ENCODE data around the gene SNCG.

The SNCG gene

GRCh38 chr10:86962136-86962980 lies 4.0 kb downstream of the SNCG start:
- no peaks in the 10 kb centered on the region for H3K9me3 Mint-ChIP-seq
- no peak for DNase-seq
- peaks cover 21% of the 10 kb centered on the region for H3K4me1 Mint-ChIP-seq

DNA sequence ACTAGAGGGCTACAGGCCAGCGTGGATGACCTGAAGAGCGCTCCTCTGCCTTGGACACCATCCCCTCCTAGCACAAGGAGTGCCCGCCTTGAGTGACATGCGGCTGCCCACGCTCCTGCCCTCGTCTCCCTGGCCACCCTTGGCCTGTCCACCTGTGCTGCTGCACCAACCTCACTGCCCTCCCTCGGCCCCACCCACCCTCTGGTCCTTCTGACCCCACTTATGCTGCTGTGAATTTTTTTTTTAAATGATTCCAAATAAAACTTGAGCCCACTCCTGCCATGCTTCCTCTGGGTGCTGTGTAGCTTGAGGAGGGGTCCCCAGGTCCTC lies 4.5 kb downstream of the SNCG start:
- H3K4me1 Mint-ChIP-seq = peaks cover 21% of the 10 kb centered on the region
- H3K27me3 Mint-ChIP-seq = peaks cover 3% of the 10 kb centered on the region

More at GRCh38 chr10:86962136-86962980, 4.0 kb downstream of the SNCG start:
- Mint-ChIP-seq H3K27ac (no peak overlapping the region), H3K36me3 (ENCODE audit: low read depth) (no peaks in the 10 kb centered on the region), H3K4me3 (no peak overlapping the region), H3K27me3 (no peaks in the 10 kb centered on the region)
- no peak for ATAC-seq

DNA sequence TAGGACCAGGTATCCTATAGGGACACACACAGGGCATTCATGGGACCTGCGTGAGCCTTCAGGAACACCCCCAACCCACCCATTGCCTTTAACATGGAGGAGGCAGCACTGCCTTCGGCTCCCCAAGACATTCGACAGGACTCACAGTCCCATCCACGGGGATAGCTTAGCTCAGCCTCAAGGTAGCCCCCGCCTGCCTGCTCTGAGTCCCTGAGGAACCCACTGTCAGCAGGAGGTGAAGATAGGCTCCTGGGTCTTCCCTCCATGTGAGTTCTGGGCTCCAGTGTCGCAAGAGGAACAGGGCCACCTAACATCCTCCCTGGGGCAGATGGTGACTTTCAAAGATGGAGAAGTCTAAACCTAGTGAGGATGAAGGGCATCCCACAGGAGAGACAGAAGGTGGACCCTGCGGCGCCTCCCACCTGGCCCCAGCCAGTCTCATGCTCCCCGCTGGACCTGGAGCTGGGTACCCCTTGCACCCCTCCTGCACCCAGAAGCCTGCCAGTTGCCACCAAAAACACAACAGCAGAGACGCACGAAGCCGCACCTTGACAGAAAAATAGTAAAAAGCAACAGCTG lies 5.0 kb downstream of the SNCG start:
- peaks cover 21% of the 10 kb centered on the region for H3K4me1 Mint-ChIP-seq
- no peak overlapping the region for H3K27ac Mint-ChIP-seq
- H3K36me3 Mint-ChIP-seq (ENCODE audit: low read depth) = no peaks in the 10 kb centered on the region
- H3K9me3 Mint-ChIP-seq = no peaks in the 10 kb centered on the region
- peak; percentile 1 for DNase-seq
- no peak overlapping the region for H3K4me3 Mint-ChIP-seq
- no peak for ATAC-seq
- H3K27me3 Mint-ChIP-seq = peaks cover 4% of the 10 kb centered on the region

More for the DNA sequence above, 4.5 kb downstream of the SNCG start:
- DNase-seq (no peak), ATAC-seq (no peak)
- H3K4me3 Mint-ChIP-seq = no peak overlapping the region
- H3K9me3 Mint-ChIP-seq = no peaks in the 10 kb centered on the region
- H3K27ac Mint-ChIP-seq = no peak overlapping the region
- no peaks in the 10 kb centered on the region for H3K36me3 Mint-ChIP-seq (ENCODE audit: low read depth)

GRCh38 chr10:86964061-86964846 lies 5.9 kb downstream of the SNCG start:
- Mint-ChIP-seq H3K27me3 (peaks cover 8% of the 10 kb centered on the region), H3K27ac (no peak overlapping the region), H3K36me3 (ENCODE audit: low read depth) (no peaks in the 10 kb centered on the region), H3K4me1 (peaks cover 26% of the 10 kb centered on the region), H3K4me3 (no peak overlapping the region), H3K9me3 (no peaks in the 10 kb centered on the region)
- DNase-seq (peak; percentile 1), ATAC-seq (no peak)

DNA sequence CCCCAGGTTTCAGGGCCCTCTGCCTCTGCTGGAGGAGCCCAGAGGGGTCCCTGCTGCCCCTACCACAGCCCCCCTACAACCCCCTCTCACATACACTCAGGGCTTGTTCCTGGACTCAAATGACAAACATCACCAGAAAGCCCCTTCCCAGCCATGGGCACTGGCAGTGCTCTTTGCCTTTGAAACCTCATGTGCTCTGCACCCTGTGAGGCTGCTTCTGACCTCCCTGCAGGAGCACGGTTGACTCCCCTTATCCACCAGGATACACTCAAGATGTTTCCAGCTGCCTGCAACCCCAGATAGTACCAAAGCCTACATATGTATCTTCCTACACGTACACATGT lies 6.4 kb downstream of the SNCG start:
- ATAC-seq (no peak), DNase-seq (peak; percentile 1)
- H3K4me1 Mint-ChIP-seq = peaks cover 27% of the 10 kb centered on the region
- H3K4me3 Mint-ChIP-seq = no peak overlapping the region
- H3K27me3 Mint-ChIP-seq = peaks cover 8% of the 10 kb centered on the region
- no peaks in the 10 kb centered on the region for H3K9me3 Mint-ChIP-seq
- H3K27ac Mint-ChIP-seq = no peak overlapping the region
- no peaks in the 10 kb centered on the region for H3K36me3 Mint-ChIP-seq (ENCODE audit: low read depth)

DNA sequence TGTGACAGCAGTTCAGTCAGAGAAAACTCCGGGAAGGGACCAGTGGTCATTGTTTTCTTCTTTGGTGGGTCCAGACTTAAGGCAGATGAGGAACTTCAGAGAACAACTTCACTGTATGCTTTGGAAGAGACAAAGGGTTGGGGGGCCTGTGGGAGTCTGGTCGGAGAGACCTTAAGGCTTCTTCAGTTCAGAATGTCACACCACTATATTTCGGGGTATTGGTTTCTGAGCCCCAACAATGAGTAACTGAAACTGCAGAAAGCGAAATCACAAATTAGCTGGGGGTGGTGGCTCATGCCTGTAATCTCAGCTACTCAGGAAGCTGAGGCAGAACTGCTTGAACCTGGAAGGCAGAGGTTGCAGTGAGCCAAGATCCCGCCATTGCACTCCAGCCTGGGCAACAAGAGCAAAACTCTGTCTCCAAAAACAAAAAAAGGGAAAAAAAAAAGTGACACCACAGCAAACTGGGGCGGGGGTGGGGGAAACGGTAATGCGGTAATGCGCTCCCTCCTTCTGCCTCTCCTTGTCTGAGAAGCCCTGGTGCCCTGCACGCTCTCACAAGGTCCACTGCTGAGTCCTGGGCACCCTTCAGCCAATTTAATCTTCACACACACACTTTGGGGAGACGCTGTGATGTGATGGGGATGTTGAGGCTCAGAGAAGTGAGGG lies 7.7 kb downstream of the SNCG start:
- Mint-ChIP-seq H3K4me3 (peak overlapping the region; percentile 61), H3K36me3 (ENCODE audit: low read depth) (no peaks in the 10 kb centered on the region), H3K4me1 (peaks cover 33% of the 10 kb centered on the region), H3K27ac (peak overlapping the region; percentile 93), H3K9me3 (no peaks in the 10 kb centered on the region), H3K27me3 (peaks cover 8% of the 10 kb centered on the region)
- ATAC-seq = peak; percentile 38
- peak; percentile 22 for DNase-seq

GRCh38 chr10:86967481-86967941 lies 9.1 kb downstream of the SNCG start:
- ATAC-seq (no peak), DNase-seq (no peak)
- no peaks in the 10 kb centered on the region for H3K36me3 Mint-ChIP-seq (ENCODE audit: low read depth)
- no peaks in the 10 kb centered on the region for H3K9me3 Mint-ChIP-seq
- no peak overlapping the region for H3K27ac Mint-ChIP-seq
- peaks cover 8% of the 10 kb centered on the region for H3K27me3 Mint-ChIP-seq
- no peak overlapping the region for H3K4me3 Mint-ChIP-seq
- peaks cover 38% of the 10 kb centered on the region for H3K4me1 Mint-ChIP-seq

DNA sequence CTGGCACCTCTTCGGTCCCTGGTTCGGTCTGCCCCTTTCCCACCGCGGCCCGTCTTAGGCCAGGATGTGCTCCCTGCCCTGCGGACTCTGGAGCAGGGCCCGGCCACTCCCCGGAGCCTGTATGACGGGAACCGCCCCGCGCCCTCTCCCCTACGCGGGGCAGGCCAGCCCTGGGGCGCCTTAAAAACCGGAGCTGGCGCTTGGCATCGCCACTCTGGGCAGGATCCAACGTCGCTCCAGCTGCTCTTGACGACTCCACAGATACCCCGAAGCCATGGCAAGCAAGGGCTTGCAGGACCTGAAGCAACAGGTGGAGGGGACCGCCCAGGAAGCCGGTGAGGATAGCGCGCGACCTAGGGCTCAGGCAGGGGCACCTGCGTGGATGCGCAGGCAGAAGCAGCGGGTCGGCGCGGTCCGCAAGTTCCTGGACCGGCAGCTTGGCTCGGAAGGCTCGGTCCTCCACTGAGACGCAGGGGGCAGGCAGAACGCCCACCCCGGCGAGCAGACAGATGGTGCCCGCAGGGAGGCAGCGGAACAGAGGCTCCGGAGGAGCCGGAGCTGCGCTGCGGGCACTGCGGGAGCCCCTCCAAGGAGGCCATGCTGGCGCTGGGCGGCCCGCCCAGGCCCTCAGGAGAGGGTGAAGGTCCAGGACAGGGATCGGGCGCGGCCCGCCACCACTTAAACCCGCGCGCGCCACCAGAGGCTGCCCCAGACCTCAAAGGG lies 10.0 kb downstream of the SNCG start, which contains the start of gene ADIRF:
ADIRF (plus strand) TSS at position 212 of the 723 bp plus-strand sequence; CDS start at position 275, 63 bp downstream.
- Mint-ChIP-seq H3K27me3 (peaks cover 11% of the 10 kb centered on the region), H3K4me1 (peaks cover 38% of the 10 kb centered on the region), H3K4me3 (no peak within 1 kb of the TSS), H3K27ac (no peak within 1 kb of the TSS), H3K9me3 (no peaks in the 10 kb centered on the region), H3K36me3 (ENCODE audit: low read depth) (no peaks in the 10 kb centered on the region)
- no peak for ATAC-seq
- no peak for DNase-seq

DNA sequence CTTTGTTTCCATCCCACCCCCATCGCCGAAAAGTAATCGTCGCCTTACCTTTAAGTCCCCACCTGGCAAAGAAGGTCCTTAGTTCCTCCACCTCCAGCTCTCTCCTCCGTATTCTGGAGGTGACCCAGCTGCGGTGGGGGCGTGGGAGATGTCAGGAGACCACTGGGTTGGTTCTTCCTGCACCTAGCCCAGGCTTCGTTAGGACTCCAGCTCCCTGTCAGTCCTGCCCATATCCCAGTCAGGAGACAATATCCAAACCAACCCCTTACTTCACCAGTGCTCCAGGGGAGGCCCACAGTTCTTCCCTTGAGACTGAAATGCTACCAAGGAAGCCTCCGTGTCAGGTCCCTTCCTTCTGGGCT lies 10.6 kb downstream of the SNCG start:
- Mint-ChIP-seq H3K27ac (no peak overlapping the region), H3K4me1 (peaks cover 38% of the 10 kb centered on the region), H3K27me3 (peaks cover 11% of the 10 kb centered on the region), H3K9me3 (no peaks in the 10 kb centered on the region), H3K36me3 (ENCODE audit: low read depth) (no peaks in the 10 kb centered on the region), H3K4me3 (no peak overlapping the region)
- ATAC-seq (no peak), DNase-seq (no peak)

DNA sequence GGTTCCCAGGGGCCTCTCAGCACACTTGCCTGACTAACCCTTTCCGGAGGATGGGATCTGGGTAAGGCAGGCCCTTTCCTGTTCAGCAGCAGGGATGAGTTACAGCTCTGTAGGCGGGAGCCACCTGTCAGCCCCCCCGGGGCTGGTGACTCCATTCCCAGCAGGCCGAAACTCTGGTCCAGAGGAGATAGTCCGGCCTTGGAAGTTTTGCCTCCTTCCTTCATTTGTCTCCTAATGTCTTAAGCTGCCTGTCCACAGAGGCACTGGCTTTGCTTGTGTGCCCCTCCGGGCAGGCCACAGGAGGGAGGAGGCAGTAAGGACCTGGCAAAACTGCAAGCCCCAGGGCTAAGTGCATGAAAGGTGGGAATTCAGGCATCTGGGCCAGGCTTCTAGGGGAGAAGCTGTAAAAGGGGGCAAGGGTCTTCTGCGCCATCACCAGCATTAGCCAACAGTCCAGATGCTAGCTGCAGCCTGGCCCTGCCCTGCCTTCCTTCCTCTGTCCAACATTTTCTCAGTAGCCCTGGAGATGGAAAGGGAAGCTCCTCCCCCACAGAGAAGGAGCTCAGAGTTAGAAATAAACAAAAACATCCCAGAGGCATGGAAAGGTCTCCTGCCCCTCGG lies 11.1 kb downstream of the SNCG start:
- peaks cover 11% of the 10 kb centered on the region for H3K27me3 Mint-ChIP-seq
- H3K27ac Mint-ChIP-seq = no peak overlapping the region
- H3K4me1 Mint-ChIP-seq = peaks cover 38% of the 10 kb centered on the region
- no peak for DNase-seq
- ATAC-seq = no peak
- no peak overlapping the region for H3K4me3 Mint-ChIP-seq
- H3K9me3 Mint-ChIP-seq = no peaks in the 10 kb centered on the region
- H3K36me3 Mint-ChIP-seq (ENCODE audit: low read depth) = no peaks in the 10 kb centered on the region

- H3K4me3 Mint-ChIP-seq = peak overlapping the region; percentile 73
- H3K27ac Mint-ChIP-seq = peak overlapping the region; percentile 54
- H3K4me1 Mint-ChIP-seq = peaks cover 33% of the 10 kb centered on the region
- no peaks in the 10 kb centered on the region for H3K9me3 Mint-ChIP-seq
- no peak for DNase-seq
- H3K27me3 Mint-ChIP-seq = peaks cover 11% of the 10 kb centered on the region
- H3K36me3 Mint-ChIP-seq (ENCODE audit: low read depth) = no peaks in the 10 kb centered on the region
- ATAC-seq = no peak
These were observed 12.0 kb downstream of the SNCG start for GRCh38 chr10:86970162-86970981.

GRCh38 chr10:86970982-86971231 lies 12.5 kb downstream of the SNCG start:
- H3K4me3 Mint-ChIP-seq = peak overlapping the region; percentile 73
- peaks cover 11% of the 10 kb centered on the region for H3K27me3 Mint-ChIP-seq
- peak overlapping the region; percentile 54 for H3K27ac Mint-ChIP-seq
- H3K36me3 Mint-ChIP-seq (ENCODE audit: low read depth) = no peaks in the 10 kb centered on the region
- ATAC-seq (no peak), DNase-seq (no peak)
- no peaks in the 10 kb centered on the region for H3K9me3 Mint-ChIP-seq
- H3K4me1 Mint-ChIP-seq = peaks cover 28% of the 10 kb centered on the region
